ENCODE measurements around the gene PGLYRP4. TPM values are rescaled to one million over a fixed set of nuclear protein-coding genes. Genes with fewer than 3 reads are reported as not detected.
"Not testable (repeated sequence)": the region's sequence is repeated elsewhere in the genome, so short reads cannot be mapped to it uniquely, and the experiment has no call there.

The PGLYRP4 gene
- total RNA-seq, 6 experiments from 2014 or later, result not detected

GRCh38 chr1:153333902-153334301 is 14.7 kb downstream of the PGLYRP4 start:
- ATAC-seq, result no peak
- 86% methylated on average over 1 of the region's 1 CpG for WGBS (ENCODE audit: insufficient coverage, low coverage, low lambda C conversion rate, missing lambda C conversion rate)

GRCh38 chr1:153324912-153325311 is 23.7 kb downstream of the PGLYRP4 start:
- intact Hi-C loops (cut with DNase I), result no loop called here

More at GRCh38 chr1:153333902-153334301, 14.7 kb downstream of the PGLYRP4 start:
- DNase-seq, result no peak
- Histone ChIP-seq H3K36me3 (no peaks in the 10 kb centered on the region), H3K27me3 (no peaks in the 10 kb centered on the region), H3K4me1 (no peaks in the 10 kb centered on the region), H3K27ac (no peak overlapping the region), H3K4me3 (no peak overlapping the region), H3K9me3 (peaks cover 0 to 3% (median 0%) of the 10 kb centered on the region in 4 donors)
- intact Hi-C loops (cut with DNase I), result no loop called here
- TF ChIP-seq POLR2A (IDR thresholded peaks at IDR 0.05), result no peak
- TF ChIP-seq CTCF (IDR thresholded peaks at IDR 0.05), result no peak

GRCh38 chr1:153322568-153322967 is 26.1 kb downstream of the PGLYRP4 start:
- TF ChIP-seq POLR2A (IDR thresholded peaks at IDR 0.05) (no peak), CTCF (IDR thresholded peaks at IDR 0.05) (no peak)
- Histone ChIP-seq H3K27me3 (no peaks in the 10 kb centered on the region), H3K4me3 (no peak overlapping the region), H3K9me3 (no peaks in the 10 kb centered on the region), H3K36me3 (no peaks in the 10 kb centered on the region), H3K27ac (no peak overlapping the region), H3K4me1 (no peaks in the 10 kb centered on the region)
- intact Hi-C loops (cut with DNase I), result no loop called here
- 0% methylated on average over 1 of the region's 1 CpG for WGBS (ENCODE audit: insufficient coverage, low coverage, low lambda C conversion rate, missing lambda C conversion rate)
- ATAC-seq (no peak), DNase-seq (no peak)

More at GRCh38 chr1:153324912-153325311, 23.7 kb downstream of the PGLYRP4 start:
- Histone ChIP-seq H3K4me1 (no peaks in the 10 kb centered on the region), H3K4me3 (no peak overlapping the region), H3K36me3 (no peaks in the 10 kb centered on the region), H3K27ac (no peak overlapping the region), H3K27me3 (no peaks in the 10 kb centered on the region), H3K9me3 (no peaks in the 10 kb centered on the region)
- no peak for TF ChIP-seq CTCF (IDR thresholded peaks at IDR 0.05)
- no peak for TF ChIP-seq POLR2A (IDR thresholded peaks at IDR 0.05)
- no peak for ATAC-seq
- no peak for DNase-seq

- H3K9me3 ChIP-seq; H3K27ac ChIP-seq; intact Hi-C loops (cut with DNase I); H3K4me1 ChIP-seq; H3K4me3 ChIP-seq; H3K36me3 ChIP-seq; H3K27me3 ChIP-seq; ATAC-seq; DNase-seq: not testable (repeated sequence)
- 58% methylated on average over 7 of the region's 7 CpGs for WGBS (ENCODE audit: insufficient coverage, low coverage, low lambda C conversion rate, missing lambda C conversion rate)
Observed at GRCh38 chr1:153318145-153318544, 30.5 kb downstream of the PGLYRP4 start.

GRCh38 chr1:153316013-153316412 is 32.6 kb downstream of the PGLYRP4 start:
- DNase-seq; H3K27me3 ChIP-seq; H3K4me1 ChIP-seq; ATAC-seq; H3K4me3 ChIP-seq; H3K36me3 ChIP-seq; H3K27ac ChIP-seq; H3K9me3 ChIP-seq; intact Hi-C loops (cut with DNase I): not testable (repeated sequence)

- H3K9me3 ChIP-seq; H3K4me1 ChIP-seq; H3K27me3 ChIP-seq; H3K27ac ChIP-seq; H3K4me3 ChIP-seq; DNase-seq; H3K36me3 ChIP-seq; ATAC-seq; intact Hi-C loops (cut with DNase I): not testable (repeated sequence)
Observed at GRCh38 chr1:153314388-153314787, 34.3 kb downstream of the PGLYRP4 start.

All from right lobe of liver (tissue), 6 donors.